HG02588 (cell line): ENCODE data around the gene HOXC10.

Experiments used
- ATAC-seq: cut with Tn5 transposase; IDR thresholded peaks from one replicate; pipeline ENCODE4 v1.9.1; 2021; ENCODE audit warnings: mild to moderate bottlenecking, moderate library complexity; ENCODE audit not compliant: unreplicated experiment

The HOXC10 gene

DNA sequence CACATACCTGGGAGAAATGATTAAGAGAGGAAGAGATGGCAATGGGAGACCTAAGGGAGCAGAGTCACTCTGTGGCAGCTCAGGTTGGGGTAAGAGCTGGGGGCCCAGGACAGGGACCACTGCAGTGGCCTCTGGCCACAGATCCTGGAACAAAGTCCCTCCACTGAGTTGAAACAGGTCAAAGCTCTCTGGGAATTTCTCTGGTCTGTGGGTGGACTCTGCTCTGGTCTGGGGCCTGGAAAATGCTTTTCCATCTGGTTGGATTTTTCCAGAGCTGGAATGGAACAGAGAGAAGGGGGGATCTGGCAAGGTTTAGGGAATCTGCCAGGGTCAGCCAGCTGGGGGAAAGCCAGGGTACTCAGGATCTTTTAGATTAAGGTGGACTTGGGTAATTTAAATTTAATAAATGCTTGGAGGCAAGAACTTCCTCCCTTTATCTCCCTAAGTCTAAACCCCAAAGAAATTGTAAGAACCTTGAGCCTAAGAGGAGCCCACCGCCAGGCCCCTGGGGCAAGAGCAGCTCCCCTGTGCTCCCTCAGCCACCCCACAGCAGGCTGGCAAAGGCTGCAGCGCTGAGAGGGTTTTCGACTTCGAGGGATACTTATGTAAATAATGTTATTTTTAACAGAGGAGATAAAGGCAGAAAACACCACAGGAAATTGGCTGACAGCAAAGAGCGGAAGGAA lies 3.7 kb downstream of the HOXC10 start:
- no peak for ATAC-seq

DNA sequence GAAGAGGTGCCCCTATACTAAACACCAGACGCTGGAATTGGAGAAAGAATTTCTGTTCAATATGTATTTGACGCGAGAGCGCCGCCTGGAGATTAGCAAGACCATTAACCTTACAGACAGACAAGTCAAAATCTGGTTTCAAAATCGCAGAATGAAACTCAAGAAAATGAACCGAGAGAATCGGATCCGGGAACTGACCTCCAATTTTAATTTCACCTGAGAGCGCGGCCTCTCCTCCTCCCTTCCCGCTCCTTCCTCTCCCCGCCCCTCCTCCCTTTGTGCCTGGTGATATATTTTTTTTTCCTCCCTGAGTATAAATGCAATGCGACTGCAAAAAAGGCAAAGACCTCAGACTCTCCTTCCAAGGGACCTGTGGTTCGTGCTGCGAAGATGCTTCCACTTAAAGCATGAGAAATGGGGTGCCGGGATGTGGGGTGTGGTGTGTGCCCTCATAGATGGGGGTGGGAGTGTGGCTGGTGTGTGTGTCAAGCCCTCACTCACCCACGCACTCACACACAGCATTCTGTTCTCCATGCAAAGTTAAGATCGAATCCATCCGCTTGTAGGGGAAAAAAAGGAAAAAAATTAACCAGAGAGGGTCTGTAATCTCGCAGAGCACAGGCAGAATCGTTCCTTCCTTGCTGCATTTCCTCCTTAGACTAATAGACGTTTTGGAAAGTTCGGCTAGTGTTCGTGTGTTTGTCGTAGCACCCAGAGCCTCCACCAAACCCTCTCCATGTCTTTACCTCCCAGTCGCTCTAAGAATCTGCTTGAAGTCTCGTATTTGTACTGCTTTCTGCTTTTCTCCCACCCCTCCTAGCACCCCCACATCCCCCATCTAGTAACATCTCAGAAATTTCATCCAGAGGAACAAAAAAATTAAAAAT lies 4.5 kb downstream of the HOXC10 start:
- no peak for ATAC-seq

DNA sequence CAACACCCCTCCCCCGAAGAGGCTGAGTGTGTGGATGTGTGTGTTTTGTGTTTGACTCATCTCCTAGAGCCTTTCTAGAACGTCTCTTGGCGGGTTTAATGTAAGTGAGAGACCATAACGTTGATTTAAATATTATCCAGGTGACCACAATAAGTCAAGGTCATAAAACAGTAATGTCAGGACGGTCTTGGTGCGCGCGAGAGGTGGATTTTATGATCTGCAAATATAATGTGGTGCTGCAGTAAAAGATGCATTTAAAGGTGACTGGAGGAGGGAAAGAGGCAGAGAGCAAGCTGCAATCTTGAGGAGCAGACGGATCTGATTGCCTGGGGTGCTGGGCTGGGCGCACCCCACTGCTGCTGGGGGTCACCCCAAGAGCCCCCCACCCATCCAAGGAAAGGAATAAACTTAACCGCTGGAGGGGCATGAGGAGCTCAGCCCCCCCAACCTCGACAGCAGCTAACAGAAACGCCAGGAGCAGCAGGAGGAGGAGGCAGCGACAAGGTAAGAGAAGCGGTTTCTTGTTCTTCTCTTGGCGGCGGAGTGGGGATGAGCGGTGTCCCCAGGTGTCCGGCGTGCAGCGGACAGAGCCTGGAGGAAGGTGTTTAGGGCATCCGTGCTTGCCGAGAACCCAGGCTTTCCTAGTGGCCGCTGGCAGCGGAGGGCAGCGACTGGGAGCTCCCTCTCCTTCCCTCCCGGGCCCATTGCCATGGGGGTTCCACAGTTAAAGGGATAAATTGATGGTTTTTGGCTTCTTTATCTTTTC lies 5.5 kb downstream of the HOXC10 start:
- no peak for ATAC-seq

DNA sequence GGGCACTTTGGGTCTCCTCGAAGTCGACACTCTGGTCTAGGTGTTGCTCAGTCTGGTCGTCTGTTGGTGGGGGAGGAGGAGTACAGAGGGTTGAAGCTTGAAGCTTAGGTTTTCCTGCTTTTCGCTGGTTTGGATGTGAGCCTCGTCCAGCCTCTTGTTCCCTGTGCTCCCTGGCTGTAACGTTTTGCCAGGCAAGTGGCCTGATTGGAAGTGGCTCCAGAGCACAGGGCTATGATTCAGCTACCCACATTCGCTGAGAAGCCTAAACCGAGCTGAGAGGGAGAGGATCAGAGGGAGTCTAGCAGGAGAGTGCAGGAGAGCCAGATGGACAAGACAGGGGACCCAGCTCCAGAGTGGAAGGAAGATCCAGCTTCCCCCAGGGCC lies 6.1 kb downstream of the HOXC10 start:
- ATAC-seq: no peak

DNA sequence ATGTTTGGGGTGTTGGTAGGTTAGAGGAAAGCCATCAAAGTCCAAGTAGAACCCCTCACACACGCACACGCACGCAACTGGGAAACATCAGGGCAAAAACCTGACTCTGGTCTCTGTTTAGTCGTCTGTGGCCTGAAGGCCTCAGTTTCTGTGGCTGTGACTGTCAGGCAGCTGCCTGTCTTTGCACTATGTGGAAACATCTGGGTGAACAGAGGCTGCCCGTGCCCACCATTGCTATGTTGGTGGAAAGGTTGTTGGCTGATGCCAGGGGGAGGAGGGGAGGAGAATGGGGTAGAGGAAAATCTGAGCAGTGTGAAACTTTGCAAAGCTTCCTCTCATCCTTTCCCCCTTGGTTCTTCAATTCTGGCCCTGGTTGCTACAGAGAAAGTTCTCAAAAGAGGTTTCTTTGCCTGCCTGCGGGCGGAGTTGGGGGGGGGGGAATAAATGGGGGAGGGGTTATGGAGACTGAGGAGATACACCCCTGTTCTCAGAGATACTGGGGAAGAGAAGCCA lies 7.5 kb downstream of the HOXC10 start:
- ATAC-seq: no peak

DNA sequence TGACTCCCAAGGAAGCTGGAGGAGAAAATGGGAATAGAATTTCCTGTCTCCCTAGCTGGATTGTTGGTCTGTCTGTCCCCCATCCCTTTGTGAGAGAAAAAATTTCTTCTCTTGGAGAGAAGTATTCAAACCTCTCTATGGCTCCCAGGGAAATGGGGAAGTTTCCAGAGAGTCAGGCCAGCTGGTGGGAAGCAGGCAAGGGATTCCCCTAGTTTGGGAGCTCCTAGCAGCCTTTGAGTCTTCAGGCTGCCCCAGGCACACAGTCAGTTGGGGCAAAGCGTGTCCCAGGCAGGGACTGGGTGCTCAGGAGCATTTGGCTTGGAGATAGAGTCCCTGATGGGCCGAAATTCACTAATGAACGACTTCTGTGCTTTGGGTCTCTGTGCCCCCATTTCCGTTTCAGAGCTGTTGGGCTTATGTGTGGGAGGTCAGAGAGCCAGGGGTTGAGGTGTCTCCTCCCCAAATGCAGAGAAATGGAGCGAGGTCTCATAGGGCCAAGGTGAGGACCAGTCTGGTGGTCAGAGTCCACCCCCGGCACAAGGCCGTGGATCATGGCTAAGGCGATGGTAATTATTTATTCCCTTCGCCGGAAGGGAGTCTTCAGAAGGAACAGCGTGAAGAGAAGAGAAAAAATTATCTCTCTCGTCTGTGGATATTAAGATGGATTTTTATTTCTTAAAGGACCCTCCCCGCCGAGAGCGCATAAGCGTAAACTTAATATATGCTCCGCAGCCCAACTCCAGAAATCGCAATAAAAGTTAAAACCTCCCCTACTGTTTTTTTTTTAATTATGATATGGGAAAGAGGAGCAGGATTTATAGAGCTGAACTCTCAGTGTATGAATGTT lies 8.4 kb downstream of the HOXC10 start:
- ATAC-seq: no peak

DNA sequence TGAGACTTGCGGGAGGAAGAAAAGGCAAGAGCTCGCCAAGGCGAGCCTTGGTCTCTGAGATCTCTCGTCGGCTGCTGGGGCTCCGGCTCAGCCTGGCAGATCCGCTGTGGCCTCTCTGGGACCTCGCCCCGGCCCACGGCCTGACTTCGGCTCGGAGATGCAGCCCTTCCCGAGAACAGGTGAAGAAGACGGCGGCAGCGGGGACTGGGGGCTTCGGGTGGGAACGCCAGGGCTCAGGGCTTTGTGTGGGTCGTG lies 9.0 kb downstream of the HOXC10 start:
- ATAC-seq: no peak

DNA sequence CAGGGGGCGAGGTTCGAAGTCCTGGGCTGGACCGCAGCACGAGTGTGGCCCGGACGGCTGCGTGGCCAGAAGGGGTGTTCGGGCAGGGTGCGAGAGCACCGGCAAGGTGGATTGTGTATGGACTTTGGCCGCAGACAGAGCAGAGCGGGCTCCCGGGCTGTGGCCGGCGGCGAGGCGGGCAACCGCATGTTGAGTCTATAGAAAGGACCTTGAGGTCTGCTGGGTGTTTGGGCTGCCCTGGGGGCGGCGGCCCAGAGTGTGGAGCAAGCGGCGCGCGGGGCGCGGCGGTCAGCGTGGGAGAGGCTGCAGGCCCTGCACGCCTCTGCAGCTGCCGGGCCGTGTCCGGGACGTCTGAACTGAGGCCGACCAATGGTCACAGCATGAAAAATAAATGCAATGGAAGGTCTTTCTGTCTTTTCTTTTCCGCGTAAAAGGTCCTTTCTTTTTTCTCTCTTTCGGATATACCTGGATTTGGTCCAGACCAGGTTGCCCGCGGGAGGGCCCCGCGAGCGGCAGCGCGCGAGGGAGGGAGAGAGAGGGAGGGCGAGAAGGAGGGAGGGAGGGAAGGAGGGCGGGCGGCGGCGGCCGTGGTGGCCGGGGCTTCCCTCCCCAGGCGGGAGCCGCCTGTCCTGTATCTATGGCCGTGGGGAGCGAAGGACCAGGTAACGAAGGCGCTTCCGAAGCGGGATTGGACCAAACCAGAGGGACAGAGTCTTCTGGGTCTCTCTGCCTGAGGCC lies 9.5 kb downstream of the HOXC10 start:
- no peak for ATAC-seq

DNA sequence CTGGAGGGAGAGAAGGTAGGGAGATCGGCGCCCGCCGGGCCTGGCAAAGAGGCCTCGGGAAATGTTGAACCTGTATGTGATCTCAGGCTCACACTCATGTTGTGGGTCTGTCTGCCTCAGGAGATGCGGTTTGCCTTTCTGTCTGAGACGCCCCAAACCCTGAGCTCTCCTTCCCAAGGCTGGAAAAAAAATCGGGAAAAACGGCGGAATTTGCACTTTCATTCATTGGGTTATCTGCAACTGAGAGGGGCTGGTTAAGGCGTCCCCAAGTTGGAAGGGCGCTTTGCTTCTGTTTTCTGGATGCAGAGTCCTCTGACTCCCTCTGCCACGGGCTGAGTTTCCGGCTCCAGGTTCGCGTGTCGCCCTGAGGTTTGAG lies 10.0 kb downstream of the HOXC10 start:
- no peak for ATAC-seq

DNA sequence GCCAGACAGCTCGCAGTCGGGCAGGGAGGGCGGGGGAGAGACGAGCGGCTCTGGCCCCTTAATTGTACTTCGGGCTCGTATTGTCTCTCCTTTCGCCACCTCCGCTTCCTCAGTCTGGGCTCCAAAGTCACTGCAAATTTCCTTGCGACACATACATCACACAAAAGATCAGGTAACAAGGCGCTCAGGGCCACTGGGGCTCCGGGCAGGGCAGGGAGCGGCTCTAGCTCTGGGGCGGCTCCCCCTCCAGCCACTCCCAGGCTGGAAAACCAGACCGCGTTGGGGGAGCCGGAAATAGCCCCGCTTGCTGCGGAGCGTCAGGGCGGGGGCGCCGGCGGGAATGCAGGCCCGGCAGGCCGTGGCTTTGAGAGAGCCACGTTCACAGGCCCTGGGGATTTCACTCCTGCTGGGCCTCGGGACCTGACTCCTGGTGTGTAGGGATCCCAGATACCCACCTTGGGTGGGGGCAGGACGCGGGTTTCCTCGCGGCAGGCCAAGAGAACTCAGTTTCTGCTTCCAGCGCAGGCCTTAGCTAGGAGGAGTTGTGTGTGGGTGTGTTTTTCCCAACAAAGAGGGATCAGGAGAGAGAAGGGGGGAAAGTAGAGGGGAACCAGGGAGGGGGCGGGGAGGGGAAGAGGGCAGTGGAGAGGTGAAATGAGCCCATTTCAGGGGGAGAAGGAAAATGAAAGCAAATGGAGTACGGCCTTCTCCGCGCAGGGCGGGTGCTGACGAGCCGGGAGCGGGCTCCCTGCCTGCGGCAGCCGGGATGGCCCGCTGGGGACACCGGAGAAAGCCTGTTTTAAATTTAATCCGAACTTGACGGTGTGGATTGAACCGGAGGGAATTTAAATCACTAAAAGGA lies 10.7 kb downstream of the HOXC10 start:
- no peak for ATAC-seq

DNA sequence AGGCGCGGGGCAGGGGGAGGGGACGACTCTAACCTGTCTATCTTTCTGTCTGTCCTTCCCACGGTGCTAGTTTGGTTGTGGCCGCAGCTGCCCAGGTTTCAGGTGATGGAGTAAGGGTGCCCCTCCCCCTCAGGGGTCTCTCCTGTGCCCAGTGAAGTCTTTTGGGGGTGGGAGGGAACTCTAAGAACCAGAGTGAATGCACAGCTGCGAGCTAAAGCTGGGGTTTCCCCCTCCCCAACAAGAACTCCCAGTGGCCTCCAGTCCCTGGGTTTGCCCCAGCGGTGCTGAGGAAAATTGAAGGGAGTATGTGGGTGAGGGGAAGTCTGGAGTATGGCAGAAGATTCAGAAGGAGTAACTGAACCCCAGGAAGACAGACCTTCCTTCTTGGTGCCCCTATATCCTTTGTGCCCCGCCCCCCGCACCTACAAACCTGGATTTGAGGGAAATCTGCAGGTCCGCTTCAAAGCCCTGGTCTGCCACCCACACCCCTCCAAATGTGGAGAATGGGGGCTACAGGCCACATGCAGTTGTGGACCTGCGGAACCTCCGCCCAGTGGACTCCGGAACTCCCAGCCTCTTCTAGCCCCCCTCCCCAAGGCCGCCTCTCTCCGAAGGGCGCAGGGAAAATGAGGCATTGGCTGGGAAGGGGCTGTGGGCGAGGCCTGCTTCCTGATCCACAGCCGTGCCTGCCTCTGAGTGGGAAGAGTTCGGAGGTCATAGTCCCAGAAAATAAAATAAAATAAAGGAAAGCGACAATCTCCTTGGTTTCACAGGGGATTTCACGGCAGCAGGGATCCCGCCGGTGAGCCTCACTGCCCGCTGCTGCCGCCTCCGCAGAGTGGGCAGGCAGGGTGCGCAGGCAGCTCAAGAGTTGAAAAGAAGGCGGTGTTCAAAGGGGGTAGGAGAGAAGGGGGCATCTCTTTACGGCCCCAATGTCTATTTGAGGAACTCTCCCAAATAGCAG lies 11.6 kb downstream of the HOXC10 start:
- no peak for ATAC-seq

DNA sequence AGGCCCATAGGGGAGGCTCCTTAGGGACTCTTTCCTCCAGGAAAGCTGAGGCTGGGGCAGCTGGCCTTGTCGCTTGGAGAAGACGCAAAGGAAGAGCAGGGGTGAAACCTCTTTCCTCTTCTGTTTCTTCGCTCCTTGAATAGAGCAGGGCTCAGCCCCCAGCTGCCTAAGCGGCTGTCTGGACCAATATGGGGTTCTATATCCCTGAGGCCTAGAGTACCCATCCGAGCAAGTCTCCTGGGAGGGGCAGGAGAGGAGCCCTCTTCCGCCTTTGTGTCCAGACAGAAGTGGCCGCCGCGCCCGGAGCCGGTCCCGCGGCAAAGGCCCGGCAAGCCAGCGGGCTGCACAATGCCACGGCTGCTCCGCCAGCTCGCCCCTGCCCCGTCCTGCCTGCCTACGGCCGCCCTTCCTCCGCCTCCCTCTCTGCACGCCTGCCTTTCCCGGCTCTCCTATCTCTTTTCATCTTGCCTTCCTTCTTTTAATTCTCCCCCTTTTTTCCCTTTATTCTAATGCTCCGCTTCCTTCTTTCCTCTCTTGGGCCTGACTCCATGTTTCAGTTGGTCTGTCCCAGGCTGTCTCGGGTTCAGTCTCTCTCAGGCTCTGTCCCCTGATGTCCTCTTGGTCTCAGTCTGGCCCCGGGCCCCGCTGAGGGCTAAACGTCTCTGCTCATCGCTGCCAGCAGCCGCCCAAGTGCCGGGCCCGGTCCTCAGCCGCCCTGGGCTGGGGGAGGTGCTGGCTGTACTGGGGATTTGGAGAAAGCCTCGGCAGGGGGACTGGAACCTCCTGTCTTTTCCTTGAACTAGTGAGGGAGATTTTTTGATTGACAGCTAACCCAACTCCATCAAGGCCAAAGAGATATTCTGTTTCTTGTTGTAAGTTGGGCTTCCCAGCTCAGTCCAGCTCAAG lies 12.5 kb downstream of the HOXC10 start:
- ATAC-seq: no peak

DNA sequence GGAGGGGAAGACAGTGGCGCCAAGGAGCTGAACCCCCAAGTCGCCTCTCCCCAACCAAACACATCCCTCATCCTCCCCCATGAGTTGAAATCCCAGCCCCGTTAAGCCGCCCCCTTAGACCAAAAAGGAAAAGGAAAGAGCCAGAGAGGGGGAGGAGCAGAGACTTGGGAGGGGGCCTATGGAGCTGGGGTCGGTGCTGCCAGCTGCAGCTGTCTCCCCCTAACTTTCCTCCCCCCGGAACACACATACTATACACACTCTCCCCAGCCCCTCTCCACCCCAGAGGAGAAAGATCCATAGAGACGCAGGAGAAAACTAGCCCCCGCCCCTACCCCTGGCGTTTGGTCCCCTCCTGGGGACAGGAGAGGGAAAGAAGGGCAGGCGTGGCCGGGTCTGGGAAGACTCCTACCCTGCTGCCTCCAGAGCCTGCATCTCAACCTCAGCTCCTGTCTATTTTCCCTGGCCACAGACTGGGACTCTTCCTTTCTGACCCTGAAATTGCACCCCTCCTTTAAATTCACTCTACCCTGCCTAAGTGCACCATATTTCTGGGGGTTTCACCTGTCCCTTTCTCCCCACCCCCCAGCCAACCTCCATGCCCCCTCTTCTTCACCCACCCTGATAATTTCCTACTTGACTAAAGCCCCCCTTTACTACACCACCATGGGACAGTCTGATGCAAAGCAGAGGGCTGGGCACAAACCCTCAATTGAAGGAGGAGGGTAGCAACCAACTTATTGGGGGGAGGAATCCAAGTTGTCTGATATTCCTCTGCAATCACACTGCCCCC lies 13.4 kb downstream of the HOXC10 start:
- no peak for ATAC-seq

DNA sequence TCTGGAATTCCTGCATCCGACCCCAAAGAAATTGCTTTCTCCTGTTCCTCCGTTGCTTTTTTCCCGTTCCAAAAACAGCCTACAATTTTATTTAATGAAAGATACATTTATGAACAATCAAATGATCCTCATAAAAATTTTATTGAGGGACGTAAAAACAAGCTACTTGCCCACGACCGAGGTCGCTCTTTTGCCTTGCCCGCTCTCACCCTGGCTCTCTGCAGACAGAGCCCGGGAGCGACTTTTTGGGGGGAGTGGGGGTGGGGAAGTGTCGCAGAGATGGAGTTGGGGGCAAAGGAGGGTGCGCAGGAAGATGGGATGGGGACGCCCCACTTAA lies 13.9 kb downstream of the HOXC10 start:
- ATAC-seq: no peak

DNA sequence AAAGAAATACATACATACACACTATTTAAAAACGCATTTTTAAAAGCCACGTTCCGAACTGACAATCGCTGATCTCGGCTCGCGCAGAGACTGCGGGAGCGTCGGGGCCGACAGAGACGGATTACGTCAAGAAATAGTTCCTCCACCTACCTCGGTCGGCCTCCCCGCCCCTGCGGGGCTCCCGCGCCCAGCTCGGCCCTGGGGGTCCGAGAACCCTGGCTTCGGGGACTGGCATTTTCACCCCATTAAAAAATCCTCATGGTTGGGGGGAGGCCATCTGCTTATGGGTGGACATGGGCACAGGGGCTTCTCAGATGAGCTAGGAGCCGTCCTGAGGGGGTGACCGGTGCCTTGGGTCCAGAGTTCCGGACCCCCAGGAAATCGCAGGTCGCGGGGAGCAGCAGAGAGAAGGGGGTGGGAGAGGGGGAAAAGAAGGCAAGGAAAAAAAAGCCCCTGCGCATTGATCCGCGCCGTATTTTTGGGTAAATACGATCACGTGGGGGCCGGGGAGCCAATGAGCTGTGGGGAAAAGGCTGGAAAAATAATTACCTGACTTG lies 14.7 kb downstream of the HOXC10 start:
- ATAC-seq: no peak
